HG02759 (cell line): Measurements from ENCODE around the gene HDAC9.

Experiments used
- ATAC-seq: cut with Tn5 transposase; IDR thresholded peaks from one replicate; pipeline ENCODE4 v1.9.1; 2021; ENCODE audit warnings: mild to moderate bottlenecking, moderate library complexity; ENCODE audit not compliant: unreplicated experiment

Gene HDAC9

GRCh38 chr7:18580950-18581349 lies 85.4 kb downstream of the HDAC9 start:
- no peak for ATAC-seq

DNA sequence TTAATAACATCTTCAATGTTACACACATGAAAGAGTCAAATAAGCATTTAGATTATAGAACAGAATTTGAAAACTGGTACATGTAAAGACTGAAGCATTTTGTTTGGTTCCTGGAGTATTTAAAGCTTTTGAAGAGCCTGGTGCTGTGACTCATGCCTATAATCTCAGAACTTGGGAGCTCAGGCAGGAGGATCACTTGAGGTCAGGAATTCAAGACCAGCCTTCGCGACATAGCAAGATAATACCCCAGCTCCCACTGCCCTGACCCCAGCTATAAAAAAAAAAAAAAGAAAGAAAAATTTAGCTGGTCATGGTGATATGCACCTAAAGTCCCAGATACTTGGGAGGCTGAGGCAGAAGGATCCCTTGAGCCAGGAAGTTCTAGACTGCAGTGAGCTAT lies 87.8 kb downstream of the HDAC9 start:
- ATAC-seq = no peak

DNA sequence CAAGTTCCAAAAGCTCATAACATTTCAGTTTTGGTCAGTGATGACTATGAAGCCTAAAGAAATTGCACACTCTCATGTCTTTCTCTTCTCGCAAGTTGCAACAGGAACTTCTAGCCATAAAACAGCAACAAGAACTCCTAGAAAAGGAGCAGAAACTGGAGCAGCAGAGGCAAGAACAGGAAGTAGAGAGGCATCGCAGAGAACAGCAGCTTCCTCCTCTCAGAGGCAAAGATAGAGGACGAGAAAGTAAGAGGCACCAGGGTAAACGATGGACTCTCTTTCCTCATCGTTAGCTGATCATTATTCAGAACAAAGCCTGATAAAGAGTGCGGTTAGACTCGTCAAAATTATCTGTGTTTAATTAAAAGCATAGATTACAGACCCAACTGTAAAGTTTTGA lies 94.7 kb downstream of the HDAC9 start:
- ATAC-seq = no peak

- no peak for ATAC-seq
These were observed 95.3 kb downstream of the HDAC9 start for GRCh38 chr7:18590744-18591340.

- no peak for ATAC-seq
These were observed 98.2 kb downstream of the HDAC9 start for GRCh38 chr7:18593602-18594279.

- ATAC-seq = no peak
These were observed 102.2 kb downstream of the HDAC9 start for GRCh38 chr7:18597754-18598153.

DNA sequence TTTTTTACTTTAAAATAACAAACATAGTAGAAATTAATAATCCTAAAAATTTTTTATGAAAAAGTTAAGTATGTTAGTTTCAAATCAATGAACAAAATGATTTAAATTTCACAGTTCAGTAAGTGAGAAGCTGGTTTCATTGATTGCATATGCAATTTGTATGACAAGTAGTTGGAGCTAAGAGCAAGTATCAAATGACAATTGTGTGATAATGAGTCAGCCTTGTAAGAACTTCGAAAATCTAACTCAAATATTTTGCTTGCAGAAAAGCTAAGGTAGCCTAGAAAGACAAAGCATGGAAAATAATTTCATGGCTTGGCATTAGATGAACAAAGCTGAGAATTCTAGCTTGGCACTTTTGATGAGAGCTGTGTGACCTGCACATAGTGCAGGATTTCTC lies 111.5 kb downstream of the HDAC9 start:
- no peak for ATAC-seq

DNA sequence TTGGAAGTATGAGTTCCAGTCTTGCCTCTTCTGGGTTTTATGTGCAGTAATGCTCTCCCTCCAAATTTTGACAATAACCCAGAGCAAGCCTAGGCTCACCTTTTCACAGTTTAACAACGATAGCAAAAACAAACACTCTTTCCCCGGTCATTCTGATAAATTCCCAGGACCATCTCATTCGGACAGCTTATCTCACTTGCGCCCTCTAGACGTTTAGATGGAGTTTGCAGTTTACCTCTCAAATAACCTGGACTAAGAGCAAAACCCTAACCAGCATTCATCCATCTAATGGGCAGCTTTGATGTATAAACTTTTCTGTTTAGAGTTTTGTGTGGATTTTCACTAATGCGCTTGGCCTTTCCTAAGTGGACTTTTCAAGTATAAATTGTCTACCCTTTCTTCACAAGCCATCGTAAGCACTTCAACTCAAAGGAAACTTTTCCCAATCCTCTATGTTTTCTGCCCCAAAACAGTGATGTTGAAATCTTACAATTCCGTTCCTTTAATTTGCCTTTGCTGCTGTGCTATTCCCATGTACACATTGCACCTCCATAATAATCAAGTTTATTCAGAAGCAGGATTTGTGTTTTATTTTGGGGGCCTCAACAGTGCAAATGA lies 114.9 kb downstream of the HDAC9 start:
- ATAC-seq = no peak

GRCh38 chr7:18614841-18615240 lies 119.3 kb downstream of the HDAC9 start:
- no peak for ATAC-seq

DNA sequence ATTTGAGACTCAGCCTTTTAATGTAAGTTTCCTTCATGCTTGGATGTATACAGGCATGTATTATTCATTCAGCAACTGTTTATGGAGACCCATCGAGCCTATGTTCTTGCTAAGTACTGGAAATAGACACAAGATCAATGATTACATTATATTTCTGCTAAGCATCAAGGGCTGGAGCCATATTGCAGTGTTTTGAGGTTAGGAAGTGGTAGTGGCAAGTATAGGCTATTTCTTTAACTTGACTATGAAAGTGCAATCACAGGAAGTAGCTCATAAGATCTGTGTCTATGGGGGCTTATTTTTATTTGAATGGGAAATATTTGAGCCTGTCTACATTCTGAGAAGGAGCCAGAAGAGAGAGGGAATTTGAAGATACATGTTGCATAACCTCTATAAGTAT lies 123.8 kb downstream of the HDAC9 start:
- no peak for ATAC-seq

DNA sequence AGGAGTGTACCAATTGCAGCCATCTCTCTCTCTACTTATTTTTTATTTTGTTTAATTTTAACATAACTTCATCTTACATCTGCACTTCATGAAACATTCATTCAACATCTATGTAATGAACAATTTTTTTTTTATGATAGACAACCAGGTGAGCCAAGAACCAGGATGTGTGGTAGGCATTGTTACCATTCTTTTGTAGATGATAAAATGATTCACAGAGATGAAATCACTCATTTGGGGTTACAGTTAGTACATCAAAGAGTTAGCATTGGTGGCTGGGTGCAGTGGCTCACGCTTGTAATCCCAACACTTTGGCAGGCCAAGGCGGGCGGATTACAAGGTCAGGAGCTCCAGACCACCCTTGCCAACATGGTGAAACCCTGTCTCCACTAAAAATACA lies 127.8 kb downstream of the HDAC9 start:
- ATAC-seq = no peak

- ATAC-seq = no peak
These were observed 128.9 kb downstream of the HDAC9 start for GRCh38 chr7:18624459-18624858.

- ATAC-seq = no peak
These were observed 130.5 kb downstream of the HDAC9 start for GRCh38 chr7:18626086-18626485.

DNA sequence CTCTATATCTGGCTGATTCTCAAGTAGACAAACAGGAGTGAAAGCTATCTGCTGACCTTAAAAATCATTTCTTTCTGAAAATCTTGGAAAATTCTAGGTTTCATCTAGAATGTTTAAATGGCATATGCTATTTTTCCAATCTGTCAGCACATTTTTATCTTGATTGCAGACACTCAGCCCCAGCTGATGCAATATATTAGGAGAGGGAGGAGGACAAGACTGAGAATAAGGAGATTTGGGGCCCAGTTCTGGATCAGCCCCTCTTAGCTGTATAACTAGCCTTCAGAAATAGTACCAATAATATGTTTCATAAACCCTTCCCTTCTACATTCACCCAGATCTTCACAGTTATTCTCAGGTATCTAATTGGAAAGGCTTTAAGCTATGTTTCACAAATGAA lies 131.2 kb downstream of the HDAC9 start:
- ATAC-seq = no peak

DNA sequence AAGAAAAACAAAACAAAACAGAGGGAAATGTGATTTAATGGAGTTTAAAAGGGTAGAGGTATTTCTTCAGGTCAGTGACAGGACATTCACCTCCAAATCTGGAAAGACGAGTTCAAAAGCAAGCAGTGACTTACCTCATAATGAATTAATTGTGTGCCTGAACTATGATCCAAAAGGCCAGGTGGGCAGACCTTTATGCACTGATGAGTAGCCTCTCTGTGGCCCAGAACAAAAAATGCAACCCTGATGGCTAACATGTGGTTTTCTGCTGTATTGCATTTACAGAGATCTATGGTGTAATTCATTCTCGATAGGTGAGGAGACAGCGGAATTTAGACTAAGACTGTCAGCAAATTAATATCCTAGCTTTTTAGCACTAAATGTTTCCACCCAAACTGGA lies 142.0 kb downstream of the HDAC9 start:
- ATAC-seq = no peak

- no peak for ATAC-seq
These were observed 143.3 kb downstream of the HDAC9 start for GRCh38 chr7:18638594-18639452.

DNA sequence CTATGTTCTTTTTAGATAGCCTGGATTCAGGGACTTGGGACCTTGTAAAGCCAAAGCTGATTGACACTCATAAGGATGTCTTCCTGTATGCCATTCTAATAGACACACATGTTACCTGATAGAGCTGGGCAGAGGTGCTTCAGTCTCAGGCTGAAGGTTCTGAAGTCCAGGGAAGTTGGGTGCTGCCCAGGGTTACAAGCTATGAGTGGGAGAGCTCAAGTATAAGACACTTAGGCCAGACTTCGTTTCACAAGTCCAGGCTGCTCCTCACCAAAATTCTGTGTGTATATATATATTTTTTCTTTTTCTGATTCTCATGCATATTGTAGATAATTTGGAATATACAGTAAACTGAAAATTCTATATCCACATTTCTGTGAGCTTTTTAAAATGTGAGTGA lies 144.2 kb downstream of the HDAC9 start:
- ATAC-seq = no peak

GRCh38 chr7:18644981-18645380 lies 149.4 kb downstream of the HDAC9 start:
- no peak for ATAC-seq

DNA sequence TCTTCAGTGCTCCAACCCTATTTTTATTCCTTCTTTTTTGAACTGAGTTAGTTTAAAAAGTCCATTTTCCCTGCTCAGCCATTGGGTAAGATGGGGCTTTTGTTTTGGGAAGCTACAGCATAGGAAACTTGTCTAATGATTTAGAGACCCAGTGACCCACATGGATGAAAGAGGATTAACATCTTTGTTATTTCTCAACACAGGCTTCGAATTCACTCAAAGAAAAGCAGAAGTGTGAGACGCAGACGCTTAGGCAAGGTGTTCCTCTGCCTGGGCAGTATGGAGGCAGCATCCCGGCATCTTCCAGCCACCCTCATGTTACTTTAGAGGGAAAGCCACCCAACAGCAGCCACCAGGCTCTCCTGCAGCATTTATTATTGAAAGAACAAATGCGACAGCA lies 152.0 kb downstream of the HDAC9 start:
- no peak for ATAC-seq

- no peak for ATAC-seq
These were observed 153.6 kb downstream of the HDAC9 start for GRCh38 chr7:18648849-18649758.
